Measurements from ENCODE around the gene DNASE2B.
A peak's percentile ranks its signal among the peaks of the same experiment; 100 is the strongest.

DNASE2B gene

GRCh38 chr1:84398175-84399155 is at the start of gene DNASE2B:
TSS of gene DNASE2B (plus strand) at chr1:84398484. CDS start at chr1:84398565, 81 bp downstream.
- no peak for DNase-seq
- in situ Hi-C loops (cut with MboI; ENCODE audit: low pct_unique_long_range_greater_than_20kb, low sequenced_read_pairs): no loop called here

- DNase-seq: no peak
- in situ Hi-C loops (cut with MboI; ENCODE audit: low pct_unique_long_range_greater_than_20kb, low sequenced_read_pairs): no loop called here
Measured at GRCh38 chr1:84348759-84349158, 49.5 kb upstream of the DNASE2B start.

DNA sequence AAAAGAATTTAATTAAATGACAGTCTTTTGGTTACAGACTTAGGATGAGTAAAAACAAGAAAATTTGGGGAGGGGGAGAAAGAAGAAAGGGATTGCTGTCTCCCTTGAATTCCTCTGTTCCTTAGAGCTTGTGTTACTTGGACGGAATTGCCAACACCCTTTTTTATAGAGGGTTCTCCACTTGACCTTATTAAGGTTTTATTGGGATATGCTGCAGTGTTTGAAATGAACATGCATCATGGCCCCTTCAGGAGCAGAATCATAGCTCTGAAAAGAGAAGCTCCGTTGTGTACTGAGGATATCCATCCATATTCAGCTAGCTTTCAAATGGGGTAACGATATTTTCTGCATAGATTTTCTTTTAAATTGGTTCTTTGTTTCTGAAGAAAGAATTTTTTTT is 48.2 kb upstream of the DNASE2B start:
- in situ Hi-C loops (cut with MboI; ENCODE audit: low pct_unique_long_range_greater_than_20kb, low sequenced_read_pairs): no loop called here
- DNase-seq: no peak

GRCh38 chr1:84350550-84350949 is 47.7 kb upstream of the DNASE2B start:
- DNase-seq: no peak
- in situ Hi-C loops (cut with MboI; ENCODE audit: low pct_unique_long_range_greater_than_20kb, low sequenced_read_pairs): no loop called here

DNA sequence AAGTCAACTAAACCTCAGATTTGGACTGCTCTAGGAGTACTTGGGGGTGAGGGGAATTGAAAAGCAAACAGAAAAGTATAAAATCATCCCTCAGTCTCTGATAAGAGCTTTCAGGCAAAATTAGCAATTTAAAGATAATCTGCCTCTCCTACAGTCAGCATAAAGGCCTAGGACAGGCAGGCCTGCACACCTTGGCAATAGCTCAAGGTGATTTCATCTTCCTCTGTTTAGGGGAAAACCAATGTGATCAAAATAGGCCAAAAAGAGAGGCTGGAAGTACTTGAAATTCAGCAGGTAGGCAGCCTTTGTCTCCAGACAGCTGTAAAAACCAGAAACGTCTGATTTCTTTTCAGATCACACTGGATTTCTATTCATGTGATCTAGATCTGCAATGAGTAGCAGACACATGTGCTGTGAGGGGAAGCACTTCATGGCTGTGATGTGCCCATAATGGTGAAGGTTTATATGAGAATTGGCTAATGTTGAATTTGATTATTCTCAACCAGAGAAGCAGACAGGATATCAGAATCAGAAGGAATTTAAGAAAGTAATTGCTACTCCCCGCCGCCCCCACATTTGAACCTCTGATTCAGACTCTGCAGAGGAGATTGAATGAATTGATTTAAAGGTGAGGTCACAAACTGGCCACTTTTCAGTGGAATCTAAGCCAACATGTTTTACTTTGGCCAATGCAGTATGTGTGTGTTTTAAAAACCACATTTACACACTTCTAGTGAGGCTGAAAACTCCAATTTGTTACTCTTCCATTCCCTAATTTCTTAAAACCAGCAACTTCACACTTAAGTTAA is 45.8 kb upstream of the DNASE2B start:
- no peak for DNase-seq
- in situ Hi-C loops (cut with MboI; ENCODE audit: low pct_unique_long_range_greater_than_20kb, low sequenced_read_pairs): no loop called here

DNA sequence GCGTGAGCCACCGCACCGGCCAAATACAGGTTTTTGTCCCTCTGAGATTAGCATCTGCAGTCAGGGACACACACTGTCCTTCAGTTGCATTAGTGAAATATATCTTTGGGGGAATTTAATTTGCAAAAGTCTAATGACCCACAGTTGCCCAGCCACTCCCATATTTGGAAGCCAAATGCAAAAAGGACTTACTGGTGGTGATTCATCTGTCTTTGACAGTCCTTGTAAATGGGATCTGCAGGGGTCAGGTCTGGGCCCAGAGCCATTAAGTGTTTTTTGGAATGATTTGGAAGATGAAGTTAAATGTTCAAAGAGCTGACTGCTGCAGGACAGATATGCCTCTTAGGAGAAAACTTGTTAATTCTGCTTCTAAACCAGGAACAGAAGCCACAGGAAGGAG is 44.6 kb upstream of the DNASE2B start:
- in situ Hi-C loops (cut with MboI; ENCODE audit: low pct_unique_long_range_greater_than_20kb, low sequenced_read_pairs): no loop called here
- DNase-seq: no peak

DNA sequence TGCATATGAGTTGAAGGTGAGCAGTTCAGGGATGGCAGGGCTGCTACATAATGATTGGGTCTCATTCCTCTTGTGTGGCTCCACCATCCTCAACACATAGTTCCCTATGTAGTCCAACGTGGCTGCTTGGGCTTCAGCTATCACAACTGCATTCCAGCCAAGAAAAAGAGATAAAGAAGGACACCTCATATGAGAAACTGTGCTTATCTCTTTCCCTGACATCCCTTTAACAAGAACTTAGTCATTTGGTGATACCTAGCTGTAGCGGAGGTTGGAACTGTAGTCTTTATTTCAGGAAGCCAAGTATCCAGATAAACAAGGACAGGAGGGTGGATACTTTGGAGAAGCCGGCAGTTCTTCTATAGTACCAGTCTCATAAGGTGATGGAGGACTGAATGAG is 42.7 kb upstream of the DNASE2B start:
- DNase-seq: no peak
- in situ Hi-C loops (cut with MboI; ENCODE audit: low pct_unique_long_range_greater_than_20kb, low sequenced_read_pairs): no loop called here

- in situ Hi-C loops (cut with MboI; ENCODE audit: low pct_unique_long_range_greater_than_20kb, low sequenced_read_pairs): no loop called here
- DNase-seq: no peak
Measured at GRCh38 chr1:84356881-84357280, 41.4 kb upstream of the DNASE2B start.

GRCh38 chr1:84358695-84359094 is 39.6 kb upstream of the DNASE2B start:
- in situ Hi-C loops (cut with MboI; ENCODE audit: low pct_unique_long_range_greater_than_20kb, low sequenced_read_pairs): no loop called here

DNA sequence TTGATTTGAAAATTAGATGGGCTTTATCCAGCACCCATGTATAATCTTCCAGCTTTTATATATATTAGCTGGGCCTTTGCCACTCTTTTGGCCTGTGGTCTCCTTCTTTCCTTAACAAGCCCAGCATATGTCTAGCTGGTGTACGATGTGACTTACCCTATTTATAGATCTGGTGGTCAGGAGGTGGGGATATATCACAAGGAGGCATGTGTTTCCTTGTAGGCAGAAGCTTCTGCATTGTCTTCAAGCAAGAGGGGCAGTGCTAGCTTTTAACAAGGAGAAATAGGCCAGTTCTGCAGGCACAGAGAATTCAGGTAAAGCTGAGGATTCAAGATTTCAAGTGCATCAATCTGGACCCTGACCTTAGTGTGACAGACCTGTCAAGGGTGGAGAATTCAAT is 38.0 kb upstream of the DNASE2B start:
- peak; percentile 25 for DNase-seq
- in situ Hi-C loops (cut with MboI; ENCODE audit: low pct_unique_long_range_greater_than_20kb, low sequenced_read_pairs): no loop called here

More at GRCh38 chr1:84358695-84359094, 39.6 kb upstream of the DNASE2B start:
- no peak for DNase-seq

DNA sequence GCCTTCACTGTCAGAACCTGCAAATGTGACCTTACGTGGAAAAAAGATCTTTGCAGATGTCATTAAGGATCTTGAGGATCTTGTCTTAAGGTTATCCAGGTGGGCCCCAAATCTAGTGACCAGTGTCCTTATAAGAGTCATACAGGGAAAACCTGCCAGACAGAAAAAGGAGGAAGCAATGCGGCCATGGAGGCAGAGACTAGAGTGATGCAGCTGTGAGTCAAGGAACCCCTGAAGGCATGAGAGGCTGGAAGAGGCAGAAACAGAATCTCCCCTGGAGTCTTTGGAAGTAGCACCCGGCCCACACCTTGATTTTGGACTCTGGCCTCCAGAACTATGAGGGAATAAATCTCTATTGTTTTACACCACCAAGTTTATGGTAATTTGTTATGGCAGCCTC is 36.5 kb upstream of the DNASE2B start:
- in situ Hi-C loops (cut with MboI; ENCODE audit: low pct_unique_long_range_greater_than_20kb, low sequenced_read_pairs): no loop called here
- DNase-seq: no peak

DNA sequence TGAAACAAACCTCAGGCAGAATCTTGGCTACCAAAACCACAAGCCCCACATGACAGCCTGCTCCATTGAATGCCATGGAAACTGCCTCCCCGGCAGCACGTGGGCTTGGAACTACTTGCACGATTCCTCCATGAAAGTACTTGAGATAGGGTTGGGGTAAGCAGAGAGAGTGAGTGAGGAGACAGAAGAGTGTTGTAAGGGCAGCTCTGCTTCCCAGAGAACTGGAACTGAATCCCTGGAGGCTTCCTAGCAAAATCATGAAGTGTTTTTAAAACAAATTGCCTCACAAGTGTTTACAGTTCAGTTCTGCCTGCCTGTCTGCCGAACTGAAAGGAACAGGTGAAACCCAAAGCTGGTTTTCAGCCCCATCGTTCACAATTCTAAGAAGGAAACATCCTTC is 35.3 kb upstream of the DNASE2B start:
- in situ Hi-C loops (cut with MboI; ENCODE audit: low pct_unique_long_range_greater_than_20kb, low sequenced_read_pairs): no loop called here
- no peak for DNase-seq

DNA sequence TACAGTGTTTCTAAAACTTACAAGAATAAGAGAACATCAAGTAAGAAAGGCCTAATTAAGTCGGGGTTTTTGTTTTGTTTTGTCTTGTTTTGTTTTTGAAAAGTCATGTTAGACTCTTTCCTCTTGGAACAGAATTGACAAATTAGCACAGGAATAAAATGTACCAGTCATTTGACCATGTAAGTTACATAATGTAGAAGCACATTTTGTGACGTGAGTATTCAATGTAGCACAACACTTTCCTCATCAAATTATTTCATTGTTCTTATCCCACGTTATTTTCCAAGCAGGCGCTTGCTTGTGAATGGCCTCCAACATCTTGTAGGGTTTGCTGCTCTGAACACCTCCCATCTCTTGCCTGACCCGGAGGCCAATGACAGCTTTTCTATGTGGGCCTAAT is 34.7 kb upstream of the DNASE2B start:
- in situ Hi-C loops (cut with MboI; ENCODE audit: low pct_unique_long_range_greater_than_20kb, low sequenced_read_pairs): no loop called here
- no peak for DNase-seq

GRCh38 chr1:84365225-84366221 is 32.8 kb upstream of the DNASE2B start:
- peak; percentile 74 for DNase-seq
- in situ Hi-C loops (cut with MboI; ENCODE audit: low pct_unique_long_range_greater_than_20kb, low sequenced_read_pairs): no loop called here

- in situ Hi-C loops (cut with MboI; ENCODE audit: low pct_unique_long_range_greater_than_20kb, low sequenced_read_pairs): no loop called here
- no peak for DNase-seq
Measured at GRCh38 chr1:84366786-84367185, 31.5 kb upstream of the DNASE2B start.

GRCh38 chr1:84367219-84367618 is 31.1 kb upstream of the DNASE2B start:
- in situ Hi-C loops (cut with MboI; ENCODE audit: low pct_unique_long_range_greater_than_20kb, low sequenced_read_pairs): no loop called here

DNA sequence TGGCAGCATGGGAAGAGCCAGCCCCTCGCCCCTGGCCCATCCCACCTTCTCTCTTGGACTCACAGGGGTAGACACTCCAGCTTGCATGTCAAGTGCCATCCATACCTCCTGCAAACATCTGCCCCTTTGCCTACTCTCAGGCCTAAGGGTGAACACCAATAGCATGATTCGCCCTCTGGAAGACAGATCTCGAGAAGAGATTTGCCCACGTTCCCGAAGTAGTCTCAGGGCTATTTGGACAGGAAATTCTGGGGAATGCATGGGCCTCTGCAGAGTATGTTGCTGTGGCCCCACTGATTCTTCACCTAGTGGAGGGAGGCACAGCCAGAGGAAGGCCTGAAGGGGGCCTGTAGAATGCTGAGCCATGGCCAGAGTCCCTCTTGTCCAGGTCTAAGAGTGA is 29.8 kb upstream of the DNASE2B start:
- in situ Hi-C loops (cut with MboI; ENCODE audit: low pct_unique_long_range_greater_than_20kb, low sequenced_read_pairs): no loop called here
- no peak for DNase-seq

More at GRCh38 chr1:84367219-84367618, 31.1 kb upstream of the DNASE2B start:
- DNase-seq: no peak

DNA sequence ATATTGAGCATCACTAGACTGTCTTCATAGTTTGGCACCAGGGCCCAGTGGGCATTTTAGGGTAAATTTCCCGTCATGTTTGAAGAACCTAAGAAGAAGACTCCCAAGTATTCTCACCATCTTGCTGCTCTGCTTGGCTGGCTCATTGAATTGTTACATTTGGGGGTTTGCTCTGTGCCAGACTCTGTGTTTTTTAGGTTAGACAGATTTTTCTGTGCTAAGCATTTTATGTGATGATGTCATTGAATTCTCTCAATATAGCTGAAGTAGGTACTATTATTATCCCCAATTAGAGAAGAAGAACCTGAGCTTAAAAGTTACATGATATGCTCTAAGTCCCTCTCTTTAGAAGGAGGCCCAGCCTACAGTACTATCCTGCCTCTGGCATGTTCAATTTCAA is 28.0 kb upstream of the DNASE2B start:
- no peak for DNase-seq
- in situ Hi-C loops (cut with MboI; ENCODE audit: low pct_unique_long_range_greater_than_20kb, low sequenced_read_pairs): no loop called here

DNA sequence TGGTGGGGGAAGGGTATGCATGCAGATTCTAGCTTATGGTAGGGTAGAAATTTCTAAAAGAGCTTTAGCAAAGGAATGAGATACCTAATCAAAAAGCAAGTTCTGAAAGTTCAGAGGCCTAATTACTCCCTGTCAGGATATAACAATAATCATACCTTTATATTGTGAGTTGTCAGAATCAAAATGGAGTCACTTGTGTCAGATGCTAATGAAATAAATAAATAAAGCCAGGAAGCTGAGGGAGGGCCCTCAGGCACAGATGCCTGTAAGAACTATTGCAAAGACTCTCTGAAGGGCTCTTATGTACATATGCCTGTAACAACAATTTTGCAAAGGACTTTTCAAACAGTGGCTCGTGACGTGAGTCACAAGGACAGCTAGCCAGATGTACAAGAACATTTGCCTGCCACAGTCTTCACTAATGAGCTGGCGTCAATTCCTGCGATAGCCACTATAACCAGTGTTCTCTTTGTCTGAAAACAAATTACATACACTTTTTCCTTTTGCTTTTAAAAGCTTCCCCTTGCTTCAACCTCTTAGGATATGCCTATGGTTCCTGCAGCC is 27.4 kb upstream of the DNASE2B start:
- in situ Hi-C loops (cut with MboI; ENCODE audit: low pct_unique_long_range_greater_than_20kb, low sequenced_read_pairs): no loop called here
- no peak for DNase-seq
